GM12891 (cell line): Measurements from ENCODE around the gene GABRE.
"Not testable (repeated sequence)": the region's sequence is repeated elsewhere in the genome, so short reads cannot be mapped to it uniquely, and the experiment has no call there.

Source experiments
- DNase-seq: peaks from one replicate; pipeline ENCODE4 v3.0.0; 2011; ENCODE audit warnings: low spot score; ENCODE audit not compliant: insufficient read length
- FAIRE-seq: peaks from 2 replicates; lab custom pipeline; 2011; peaks lifted over from hg19 to GRCh38; lab: Jason Lieb, UNC
- PAX5 ChIP-seq: IDR thresholded peaks from 2 replicates; pipeline ENCODE4 v1.6.1; 2011; ENCODE audit warnings: low read length, moderate library complexity, mild to moderate bottlenecking; ENCODE audit not compliant: insufficient read depth, severe bottlenecking
- POLR2A ChIP-seq: IDR thresholded peaks from 2 replicates; pipeline ENCODE4 v1.6.1; 2011; ENCODE audit warnings: low read depth, low read length, control low read depth
- POLR2AphosphoS5 ChIP-seq: IDR thresholded peaks from 2 replicates; pipeline ENCODE4 v1.6.1; 2011; ENCODE audit warnings: low read depth, low read length, control low read depth
- POU2F2 ChIP-seq: IDR thresholded peaks from 2 replicates; pipeline ENCODE4 v1.6.1; 2011; ENCODE audit warnings: low read depth, mild to moderate bottlenecking, control low read depth, low read length, moderate library complexity
- SPI1 ChIP-seq: IDR thresholded peaks from 2 replicates; pipeline ENCODE4 v1.6.1; 2011; ENCODE audit warnings: low read depth, low read length, control low read depth
- TAF1 ChIP-seq: IDR thresholded peaks from 2 replicates; pipeline ENCODE4 v1.6.1; 2011; ENCODE audit warnings: low read depth, low read length, control low read depth

Gene GABRE

DNA sequence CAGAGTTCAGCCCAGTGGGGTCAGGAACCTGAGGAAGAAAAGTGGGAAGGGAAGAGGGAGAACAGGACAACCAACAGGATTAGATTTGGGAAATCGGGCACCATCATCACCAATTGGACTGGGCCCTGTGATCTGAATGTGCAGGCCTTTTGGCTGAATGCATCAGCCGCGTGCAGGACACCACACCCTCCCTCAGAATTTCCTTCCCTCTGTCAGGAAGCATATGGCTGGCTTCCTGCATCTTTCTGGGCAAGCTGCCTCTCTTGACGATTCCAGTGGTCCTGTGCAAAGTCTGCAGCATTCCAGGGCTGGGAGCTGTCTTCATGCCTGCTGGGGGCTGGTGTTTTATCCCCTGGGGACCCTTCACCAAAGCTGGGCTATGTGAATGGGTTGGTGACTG is 45.4 kb downstream of the GABRE start:
- no peak for FAIRE-seq
- no peak for TF ChIP-seq POU2F2
- no peak for TF ChIP-seq TAF1
- no peak for TF ChIP-seq POLR2AphosphoS5
- no peak for TF ChIP-seq PAX5
- TF ChIP-seq POLR2A = no peak
- DNase-seq = no peak

DNA sequence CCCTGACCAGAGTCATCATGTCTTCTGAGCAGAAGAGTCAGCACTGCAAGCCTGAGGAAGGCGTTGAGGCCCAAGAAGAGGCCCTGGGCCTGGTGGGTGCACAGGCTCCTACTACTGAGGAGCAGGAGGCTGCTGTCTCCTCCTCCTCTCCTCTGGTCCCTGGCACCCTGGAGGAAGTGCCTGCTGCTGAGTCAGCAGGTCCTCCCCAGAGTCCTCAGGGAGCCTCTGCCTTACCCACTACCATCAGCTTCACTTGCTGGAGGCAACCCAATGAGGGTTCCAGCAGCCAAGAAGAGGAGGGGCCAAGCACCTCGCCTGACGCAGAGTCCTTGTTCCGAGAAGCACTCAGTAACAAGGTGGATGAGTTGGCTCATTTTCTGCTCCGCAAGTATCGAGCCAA is 50.8 kb downstream of the GABRE start:
- TF ChIP-seq POU2F2 (no peak), TAF1 (no peak), POLR2AphosphoS5 (no peak), SPI1 (no peak), PAX5 (no peak)
- FAIRE-seq (no peak), DNase-seq (no peak)

DNA sequence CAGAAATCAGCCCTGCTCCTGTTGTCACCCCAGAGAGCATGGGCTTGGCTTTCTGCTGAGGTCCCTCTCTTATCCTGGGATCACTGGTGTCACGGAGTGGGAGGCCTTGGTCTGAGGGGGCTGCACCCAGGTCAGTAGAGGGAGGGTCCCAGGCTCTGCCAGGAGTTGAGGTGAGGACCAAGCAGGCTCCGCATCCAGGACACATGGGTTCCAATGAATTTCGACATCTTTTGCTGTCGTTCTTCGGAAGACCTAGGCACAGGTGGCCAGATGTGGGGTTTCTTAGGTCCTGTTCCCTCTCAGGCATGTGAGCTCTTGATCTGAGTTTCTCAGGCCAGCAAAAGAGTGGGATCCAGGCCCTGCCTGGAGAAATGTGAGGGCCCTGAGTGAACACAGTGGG is 51.8 kb downstream of the GABRE start:
- TF ChIP-seq POLR2A = no peak
- no peak for TF ChIP-seq POU2F2
- TF ChIP-seq PAX5 = no peak
- no peak for TF ChIP-seq POLR2AphosphoS5
- no peak for TF ChIP-seq TAF1
- no peak for TF ChIP-seq SPI1
- no peak for FAIRE-seq
- no peak for DNase-seq

DNA sequence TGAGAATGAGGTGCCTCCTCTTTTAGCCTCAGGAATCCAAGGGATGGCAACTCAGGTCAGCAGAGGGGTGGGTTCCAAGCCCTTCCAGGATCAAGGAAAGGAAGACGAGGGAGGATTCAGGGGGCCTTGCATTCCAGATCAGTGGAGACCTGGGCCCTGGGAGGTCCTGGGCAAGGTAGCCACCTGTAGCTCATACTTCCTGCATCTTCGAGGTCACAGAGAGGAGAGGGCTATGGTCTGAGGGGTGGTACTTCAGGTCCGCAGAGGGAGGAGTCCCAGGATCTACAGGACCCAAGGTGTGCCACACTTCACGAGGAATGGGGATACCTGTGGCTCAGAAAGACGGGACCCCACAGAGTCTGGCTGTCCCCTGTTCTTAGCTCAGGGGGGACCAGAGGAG is 52.6 kb downstream of the GABRE start:
- no peak for FAIRE-seq
- DNase-seq = no peak
- TF ChIP-seq POLR2AphosphoS5 = no peak
- TF ChIP-seq PAX5 = no peak
- no peak for TF ChIP-seq SPI1
- no peak for TF ChIP-seq POLR2A
- TF ChIP-seq TAF1 = no peak
- TF ChIP-seq POU2F2 = no peak

DNA sequence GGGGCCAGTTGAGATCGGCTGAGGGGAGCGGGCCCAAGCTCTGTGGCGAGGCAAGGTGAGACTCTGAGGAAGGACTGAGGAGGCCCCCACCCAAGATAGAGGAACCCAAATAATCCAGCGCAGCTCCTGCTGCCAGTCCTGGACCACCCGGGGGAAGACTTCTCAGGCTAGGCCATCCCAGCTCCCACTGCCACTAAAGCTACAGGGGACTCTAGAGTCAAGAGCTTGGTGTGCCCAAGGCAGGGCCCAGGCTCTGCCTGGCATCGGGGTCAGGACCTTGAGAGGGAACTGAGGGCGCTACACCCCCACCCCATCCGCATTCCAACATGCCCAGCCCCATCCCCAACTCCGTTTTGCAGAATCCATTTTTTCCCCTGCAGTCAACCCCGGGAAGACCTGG is 53.2 kb downstream of the GABRE start:
- TF ChIP-seq POU2F2 (no peak), POLR2AphosphoS5 (no peak), TAF1 (no peak), SPI1 (no peak), PAX5 (no peak), POLR2A (no peak)
- no peak for FAIRE-seq
- no peak for DNase-seq

DNA sequence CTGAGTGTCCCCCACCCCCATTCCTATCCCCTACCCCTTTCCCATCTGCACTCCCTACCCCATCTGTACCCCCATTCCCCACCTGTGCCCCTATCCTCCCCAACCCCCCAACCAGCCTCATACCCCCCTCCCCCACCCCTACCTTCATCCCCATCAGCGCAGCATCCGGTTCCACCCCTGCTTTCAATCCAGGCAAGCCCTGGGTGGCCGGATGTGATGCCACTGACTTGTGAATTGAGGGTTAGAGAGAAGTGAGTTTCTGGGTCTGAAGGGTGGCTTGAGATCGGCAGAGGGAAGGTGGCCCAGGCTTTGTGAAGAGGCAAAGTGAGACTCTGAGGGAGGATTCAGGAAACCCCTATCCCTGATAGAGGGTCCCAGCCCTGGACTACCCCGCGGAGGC is 53.9 kb downstream of the GABRE start:
- DNase-seq (no peak), FAIRE-seq (no peak)
- TF ChIP-seq POLR2A (no peak), SPI1 (no peak), POLR2AphosphoS5 (no peak), POU2F2 (no peak), TAF1 (no peak), PAX5 (no peak)

DNA sequence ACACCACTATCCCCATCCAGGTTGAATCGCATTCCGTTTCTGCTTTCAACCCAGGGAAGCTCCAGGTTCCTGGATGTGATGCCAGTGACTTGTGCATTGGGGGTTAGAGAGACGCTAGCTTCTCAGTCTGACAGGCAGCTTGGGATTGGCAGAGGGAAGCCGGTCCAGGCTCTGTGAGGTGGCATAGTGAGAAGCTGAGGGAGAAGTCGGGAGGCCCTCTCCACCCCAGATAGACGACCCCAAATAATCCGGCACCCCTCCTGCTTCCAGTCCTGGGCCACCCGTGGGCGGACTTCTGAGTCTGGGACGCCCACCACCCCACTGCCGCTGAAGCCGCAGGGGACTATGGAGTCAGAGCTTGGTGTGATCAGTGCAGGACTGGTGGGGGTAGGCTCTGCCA is 54.4 kb downstream of the GABRE start:
- FAIRE-seq (no peak), DNase-seq (no peak)
- TF ChIP-seq TAF1 (no peak), POLR2A (no peak), SPI1 (no peak), POU2F2 (no peak), PAX5 (no peak), POLR2AphosphoS5 (no peak)

DNA sequence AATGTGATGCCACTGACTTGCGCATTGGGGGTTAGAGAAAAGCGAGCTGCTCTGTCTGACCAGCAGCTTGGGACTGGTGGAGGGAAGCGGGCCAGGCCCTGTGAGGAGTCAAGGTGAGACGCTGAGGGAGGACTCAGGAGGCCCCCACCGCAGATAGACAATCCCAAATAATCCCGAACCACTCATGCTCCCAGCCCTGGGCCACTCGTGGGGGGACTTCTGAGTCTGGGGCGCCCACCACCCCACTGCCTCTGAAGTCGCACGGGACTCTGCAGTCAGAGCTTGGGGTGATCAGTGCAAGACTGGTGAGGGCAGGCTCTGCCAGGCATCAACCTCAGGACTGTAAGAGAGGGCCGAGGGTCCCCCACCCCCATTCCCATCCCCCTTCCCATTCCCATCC is 54.9 kb downstream of the GABRE start:
- DNase-seq = no peak
- FAIRE-seq = no peak
- no peak for TF ChIP-seq SPI1
- no peak for TF ChIP-seq POLR2AphosphoS5
- no peak for TF ChIP-seq POU2F2
- no peak for TF ChIP-seq PAX5
- TF ChIP-seq TAF1 = no peak
- TF ChIP-seq POLR2A = no peak

DNA sequence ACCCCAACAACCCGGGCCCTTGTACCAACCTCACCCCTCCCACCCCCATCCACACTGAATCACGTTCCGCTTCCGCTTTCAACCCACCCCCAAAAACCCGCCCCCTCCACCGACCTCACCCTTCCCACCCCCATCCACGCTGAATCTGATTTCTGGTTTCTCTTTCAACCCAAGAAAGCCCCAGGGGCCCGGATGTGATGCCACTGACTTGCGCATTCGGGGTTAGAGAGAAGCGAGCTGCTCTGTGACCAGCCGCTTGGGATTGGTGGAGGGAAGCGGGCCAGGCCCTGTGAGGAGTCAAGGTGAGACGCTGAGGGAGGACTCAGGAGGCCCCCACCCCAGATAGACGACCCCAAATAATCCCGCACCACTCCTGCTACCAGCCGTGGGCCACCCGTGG is 55.7 kb downstream of the GABRE start:
- not testable (repeated sequence) for DNase-seq, FAIRE-seq

DNA sequence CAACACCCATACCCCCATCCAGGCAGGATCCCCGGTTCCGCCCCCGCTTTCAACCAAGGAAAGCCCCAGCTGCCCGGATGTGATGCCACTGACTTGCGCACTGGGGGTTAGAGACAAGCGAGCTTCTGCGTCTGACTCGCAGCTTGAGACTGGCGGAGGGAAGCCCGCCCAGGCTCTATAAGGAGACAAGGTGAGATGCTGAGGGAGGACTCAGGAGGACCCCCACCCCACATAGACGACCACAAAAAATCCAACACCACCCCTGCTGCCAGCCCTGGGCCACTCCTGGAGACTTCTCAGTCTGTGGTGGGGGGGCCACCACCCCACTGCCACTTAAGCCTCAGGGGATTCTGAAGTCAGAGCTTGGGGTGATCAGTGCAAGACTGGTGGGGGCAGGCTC is 61.7 kb downstream of the GABRE start, which contains the start of gene MAGEA4:
Gene MAGEA4 (plus strand): TSS at position 110 of the 400 bp plus-strand sequence. CDS start 10,776 bp downstream, outside the sequence.
- FAIRE-seq = no peak
- DNase-seq = no peak
- TF ChIP-seq SPI1 (no peak), PAX5 (no peak), TAF1 (no peak), POLR2A (no peak), POLR2AphosphoS5 (no peak), POU2F2 (no peak)

DNA sequence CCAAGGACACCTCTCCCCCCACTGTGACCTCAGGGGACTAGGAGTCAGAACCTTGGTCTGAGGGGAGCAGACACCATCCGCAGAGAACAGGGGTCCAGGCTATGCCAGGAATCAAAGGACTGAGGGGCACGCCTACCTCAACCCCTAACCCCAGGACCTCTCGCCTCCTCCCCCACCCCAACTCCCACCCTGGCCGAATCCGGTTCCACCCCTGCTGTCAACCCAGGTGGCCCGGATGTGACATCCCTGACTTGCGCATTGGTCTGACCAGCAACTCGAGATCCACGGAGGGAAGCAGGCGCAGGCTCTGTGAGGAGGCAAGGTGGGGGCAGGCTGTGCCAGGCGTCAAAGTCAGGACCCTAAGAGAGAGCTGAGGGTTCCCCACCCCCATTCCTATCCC is 62.3 kb downstream of the GABRE start:
- FAIRE-seq (no peak), DNase-seq (no peak)
- no peak for TF ChIP-seq TAF1
- TF ChIP-seq POLR2AphosphoS5 = no peak
- TF ChIP-seq PAX5 = no peak
- no peak for TF ChIP-seq POLR2A
- TF ChIP-seq SPI1 = no peak
- no peak for TF ChIP-seq POU2F2

DNA sequence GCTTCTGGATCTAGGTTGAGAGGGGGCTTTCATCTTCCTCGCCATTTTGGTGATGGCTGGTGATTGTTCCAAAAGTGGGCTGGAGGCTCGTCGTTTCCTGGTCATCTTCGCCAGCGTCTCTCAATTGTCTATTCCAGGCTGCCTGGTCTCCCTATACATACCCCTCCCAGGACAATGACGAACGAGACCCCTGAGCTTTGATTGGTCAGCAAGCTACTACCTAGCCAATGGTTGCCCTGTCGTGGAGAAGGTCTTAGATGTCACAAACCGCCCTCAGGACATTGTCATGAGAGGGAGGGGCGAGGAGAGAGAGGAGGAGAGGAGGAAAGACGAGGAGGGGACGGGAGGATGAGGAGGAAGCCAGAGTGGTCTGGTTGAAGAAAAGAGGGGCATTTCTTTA is 69.5 kb downstream of the GABRE start:
- TF ChIP-seq PAX5 = no peak
- no peak for DNase-seq
- no peak for FAIRE-seq
